IMR-90 (cell line): ENCODE results near the gene FAM210B. TPM values are rescaled to one million over a fixed set of nuclear protein-coding genes. Genes with fewer than 3 reads are reported as not detected.
A peak's percentile ranks its signal among the peaks of the same experiment; 100 is the strongest.

Source experiments
- ATAC-seq: fragments of 200-7000 bp; cut with Tn5 transposase; 2 replicates; pipeline ENCODE4 v1.9.1; 2020; ENCODE audit warnings: low read depth, mild to moderate bottlenecking, moderate library complexity
- BruUV-seq: library from RNA; stranded (reverse); fragments of 400-500 nt; replicated peaks from 2 replicates; lab custom pipeline; 2021; lab: Mats Ljungman, UMichigan
- CTCF ChIA-PET: fragments of 300-600 bp; formaldehyde crosslinking; extraction: SDS; loops from one replicate; lab custom pipeline; 2021; ENCODE audit warnings: antibody characterized with exemption; lab: Yijun Ruan, JAX
- POLR2A ChIA-PET: fragments of 300-600 bp; sonication (Branson Sonifier 250); formaldehyde crosslinking; loops from one replicate; lab custom pipeline; 2022; ENCODE audit warnings: antibody characterized with exemption; ENCODE audit not compliant: unreplicated experiment; lab: Charles Lee
- DNase-seq: peaks from one replicate; pipeline ENCODE4 v3.0.0; 2013
- H2AFZ ChIP-seq: replicated peaks from 2 replicates; pipeline ENCODE3; 2013; ENCODE audit warnings: low read length, mild to moderate bottlenecking; ENCODE audit not compliant: poor library complexity
- H2AK5ac ChIP-seq: 2 replicates; pipeline ENCODE4 v1.6.1; 2013; ENCODE audit warnings: low read depth, low read length, inconsistent platforms
- H2AK9ac ChIP-seq: replicated peaks from 2 replicates; pipeline ENCODE3; 2013; ENCODE audit warnings: mild to moderate bottlenecking, low read depth, low read length, moderate library complexity; ENCODE audit not compliant: poor library complexity
- H2BK120ac ChIP-seq: 2 replicates; pipeline ENCODE4 v1.6.1; 2013; ENCODE audit warnings: low read depth, low read length, inconsistent platforms
- H2BK15ac ChIP-seq: 3 replicates; pipeline ENCODE4 v1.6.1; 2013; ENCODE audit warnings: low read depth, low read length, inconsistent platforms
- H2BK20ac ChIP-seq: 2 replicates; pipeline ENCODE4 v1.6.1; 2013; ENCODE audit warnings: low read depth, mild to moderate bottlenecking, inconsistent platforms, low read length, moderate library complexity
- H2BK5ac ChIP-seq: 2 replicates; pipeline ENCODE4 v1.6.1; 2013; ENCODE audit warnings: mild to moderate bottlenecking, low read depth, low read length, inconsistent platforms; ENCODE audit not compliant: poor library complexity, severe bottlenecking
- H3K14ac ChIP-seq: replicated peaks from 2 replicates; pipeline ENCODE4 v1.6.1; 2013; ENCODE audit warnings: low read depth, low read length, inconsistent platforms
- H3K18ac ChIP-seq: 2 replicates; pipeline ENCODE4 v1.6.1; 2013; ENCODE audit warnings: low read depth, low read length, control low read depth
- H3K23ac ChIP-seq: 2 replicates; pipeline ENCODE4 v1.6.1; 2013; ENCODE audit warnings: low read depth, low read length, inconsistent platforms
- H3K27ac ChIP-seq: 2 replicates; pipeline ENCODE4 v1.5.1; 2013; ENCODE audit warnings: mild to moderate bottlenecking, control low read depth, low read length; ENCODE audit not compliant: insufficient read depth
- H3K27me3 ChIP-seq: 2 replicates; pipeline ENCODE4 v1.6.1; 2013; ENCODE audit warnings: low read length; ENCODE audit not compliant: control insufficient read depth, insufficient read depth
- H3K36me3 ChIP-seq: 2 replicates; pipeline ENCODE4 v1.6.1; 2013; ENCODE audit warnings: low read length, mixed read lengths; ENCODE audit not compliant: control insufficient read depth, insufficient read depth
- H3K4ac ChIP-seq: 2 replicates; pipeline ENCODE4 v1.6.1; 2013; ENCODE audit warnings: low read depth, low read length, inconsistent platforms
- H3K4me1 ChIP-seq: 2 replicates; pipeline ENCODE4 v1.6.1; 2013; ENCODE audit warnings: low read length, mixed read lengths; ENCODE audit not compliant: control insufficient read depth, insufficient read depth
- H3K4me2 ChIP-seq: 2 replicates; pipeline ENCODE4 v1.6.1; 2013; ENCODE audit warnings: low read depth, mild to moderate bottlenecking, control low read depth, low read length, moderate library complexity
- H3K4me3 ChIP-seq: 2 replicates; pipeline ENCODE4 v1.5.1; 2013; ENCODE audit warnings: low read depth, mild to moderate bottlenecking, control low read depth, low read length, moderate library complexity; ENCODE audit not compliant: insufficient read depth
- H3K56ac ChIP-seq: 2 replicates; pipeline ENCODE4 v1.6.1; 2013; ENCODE audit warnings: low read length, inconsistent platforms; ENCODE audit not compliant: insufficient read depth; ENCODE audit errors: extremely low read depth
- H3K79me1 ChIP-seq, 2 experiments: 2 replicates each; pipeline ENCODE4 v1.6.1; 2013; ENCODE audit warnings: low read length in 2 of 2, inconsistent platforms in 1 of 2, low read depth in 1 of 2
- H3K9ac ChIP-seq: 2 replicates; pipeline ENCODE4 v1.6.1; 2013; ENCODE audit warnings: low read depth, low read length, control low read depth
- H3K9me1 ChIP-seq: 2 replicates; pipeline ENCODE4 v1.6.1; 2013; ENCODE audit warnings: low read length, inconsistent platforms; ENCODE audit not compliant: insufficient read depth
- H3K9me3 ChIP-seq: 2 replicates; pipeline ENCODE4 v1.6.1; 2013; ENCODE audit warnings: low read length; ENCODE audit not compliant: control insufficient read depth, insufficient read depth
- H4K20me1 ChIP-seq: 2 replicates; pipeline ENCODE4 v1.6.1; 2013; ENCODE audit warnings: low read length, inconsistent platforms; ENCODE audit not compliant: insufficient read depth
- H4K5ac ChIP-seq: 2 replicates; pipeline ENCODE4 v1.6.1; 2013; ENCODE audit warnings: mild to moderate bottlenecking, low read depth, low read length, control low read depth
- H4K8ac ChIP-seq, 2 experiments: 2 replicates each; pipeline ENCODE4 v1.6.1; 2013; ENCODE audit warnings: low read depth in 2 of 2, low read length in 2 of 2, control low read depth in 1 of 2, inconsistent platforms in 1 of 2
- H4K91ac ChIP-seq: 2 replicates; pipeline ENCODE4 v1.6.1; 2013; ENCODE audit warnings: low read depth, low read length, inconsistent platforms; ENCODE audit not compliant: insufficient read depth
- CHD1 ChIP-seq: IDR thresholded peaks from 2 replicates; pipeline ENCODE4 v1.6.1; 2012; ENCODE audit warnings: low read depth, low read length, improper control_type of control experiment
- CTCF ChIP-seq: conservative IDR thresholded peaks from 2 replicates; pipeline ENCODE4 v1.5.1; 2012; ENCODE audit warnings: mild to moderate bottlenecking, low read depth, low read length, improper control_type of control experiment
- ELK1 ChIP-seq: fragments of 150-350 bp; IDR thresholded peaks from 2 replicates; pipeline ENCODE4 v1.6.1; 2016; ENCODE audit warnings: low read depth, mild to moderate bottlenecking, low read length, moderate library complexity, borderline replicate concordance
- FOS ChIP-seq: fragments of 150-350 bp; IDR thresholded peaks from 2 replicates; pipeline ENCODE4 v1.6.1; 2016; ENCODE audit warnings: low read depth, low read length
- MAFK ChIP-seq: IDR thresholded peaks from 2 replicates; pipeline ENCODE4 v1.6.1; 2012; ENCODE audit warnings: low read depth, low read length, improper control_type of control experiment
- MXI1 ChIP-seq: IDR thresholded peaks from 2 replicates; pipeline ENCODE4 v1.6.1; 2012; ENCODE audit warnings: low read depth, mild to moderate bottlenecking, low read length, moderate library complexity, borderline replicate concordance
- NFE2L2 ChIP-seq: fragments of 150-350 bp; IDR thresholded peaks from 2 replicates; pipeline ENCODE4 v1.6.1; 2016; ENCODE audit warnings: low read depth, mild to moderate bottlenecking, low read length
- POLR2A ChIP-seq: IDR thresholded peaks from 2 replicates; pipeline ENCODE4 v1.6.1; 2012; ENCODE audit warnings: mild to moderate bottlenecking, low read depth, low read length
- RAD21 ChIP-seq: IDR thresholded peaks from 2 replicates; pipeline ENCODE4 v1.6.1; 2012; ENCODE audit warnings: low read length, improper control_type of control experiment
- RCOR1 ChIP-seq: IDR thresholded peaks from 2 replicates; pipeline ENCODE4 v1.6.1; 2012; ENCODE audit warnings: mild to moderate bottlenecking, low read length, improper control_type of control experiment; ENCODE audit not compliant: insufficient replicate concordance
- RFX5 ChIP-seq: IDR thresholded peaks from 2 replicates; pipeline ENCODE4 v1.8.0; 2012; ENCODE audit warnings: low read depth, mild to moderate bottlenecking, low read length, moderate library complexity
- USF2 ChIP-seq: fragments of 150-350 bp; IDR thresholded peaks from 2 replicates; pipeline ENCODE4 v1.6.1; 2017; ENCODE audit warnings: mild to moderate bottlenecking, antibody characterized with exemption, low read length, low read depth
- WGBS, 2 experiments: methylation state at CpG; one replicate each; pipeline versions ENCODE4 v1.1.5 to v1.1.7; 2013; ENCODE audit warnings: missing lambda C conversion rate in 2 of 2; ENCODE audit not compliant: insufficient read length in 1 of 2; ENCODE audit errors: extremely low coverage in 2 of 2; 5-methylcytosine and 5-hydroxymethylcytosine counted together
- dilution Hi-C: fragments of 300-500 bp; cut with HindIII; formaldehyde crosslinking; loops from one replicate; pipeline ENCODE4 v1.14.3; 2018; ENCODE audit warnings: low sequenced_read_pairs; ENCODE audit not compliant: unreplicated experiment
- in situ Hi-C: fragments of 300-500 bp; cut with MboI; formaldehyde crosslinking; loops from 3 replicates; pipeline ENCODE4 v1.14.3; 2019; ENCODE audit warnings: low sequenced_read_pairs, inconsistent platforms, mixed read lengths
- intact Hi-C: fragments of 100-400 bp; cut with micrococcal nuclease; formaldehyde crosslinking; loops from 2 replicates; pipeline ENCODE4 v1.10.0; 2022
- polyA plus RNA-seq, 3 experiments: library from polyadenylated mRNA; depleted of rRNA; stranded (reverse); fragments of >200 nt; gene quantifications; 2 replicates each; pipeline ENCODE4 v1.2.3, GENCODE V29; 2012; ENCODE audit warnings: low replicate concordance in 1 of 3
- total RNA-seq: library from RNA; depleted of rRNA; stranded (reverse); fragments of >200 nt; gene quantifications from 2 replicates; pipeline ENCODE4 v1.2.3, GENCODE V29; 2012

FAM210B gene
- total and polyA plus RNA-seq, 2 of the 4 experiments (the other 2 are of a cell fraction) = 29.5 to 45.0 TPM

GRCh38 chr20:56392881-56393482, 34.2 kb downstream of the FAM210B start (continued):
- TF ChIP-seq RFX5 (no peak), POLR2A (no peak; the same call in 1 of the 2 replicates)

GRCh38 chr20:56393653-56394052, 34.9 kb downstream of the FAM210B start:
- Histone ChIP-seq H3K36me3 (peaks cover 23% of the 10 kb centered on the region), H3K56ac (no peak overlapping the region), H3K14ac (peak overlapping the region; percentile 98), H2BK15ac (no peak overlapping the region), H2AK9ac (peak overlapping the region; percentile 69), H3K9me3 (no peaks in the 10 kb centered on the region), H4K20me1 (no peaks in the 10 kb centered on the region), H4K91ac (no peak overlapping the region), H3K4ac (peak overlapping the region; percentile 94; the same call in 1 of the 2 replicates), H4K8ac (0 out of 4 replicates have a peak overlapping the region, but pooled peaks of 1 of the 2 experiments have one; percentile 57), H3K9ac (0 out of 2 replicates have a peak overlapping the region, but pooled peaks have one; percentile 92), H2BK20ac (no peak overlapping the region), H2AK5ac (peak overlapping the region; percentile 18; the same call in 1 of the 2 replicates), H4K5ac (0 out of 2 replicates have a peak overlapping the region, but pooled peaks have one; percentile 20), H2BK5ac (no peak overlapping the region), H3K27me3 (no peaks in the 10 kb centered on the region), H3K27ac (peak overlapping the region; percentile 12; the same call in 1 of the 2 replicates), H2AFZ (no peak overlapping the region), H3K4me1 (peaks cover 2% of the 10 kb centered on the region; the same call in 1 of the 2 replicates), H3K23ac (peak overlapping the region; percentile 78), H3K4me2 (peak overlapping the region; percentile 60), H3K18ac (no peak overlapping the region), H3K4me3 (peak overlapping the region; percentile 67), H2BK120ac (no peak overlapping the region), H3K9me1 (peaks cover 15% of the 10 kb centered on the region), H3K79me1 (peaks cover 43 to 66% of the 10 kb centered on the region in 2 experiments)
- ChIA-PET CTCF (no interaction called here), POLR2A (interaction anchor here (1.0 kb wide), 1 partner anchor 50 kb away, joined by 3 read pairs; no protein-coding TSS in a partner anchor)
- no TSS peak for BruUV-seq
- no peak for DNase-seq
- dilution Hi-C loops (no loop called here), in situ Hi-C loops (loop anchor here (25.0 kb wide), 1 partner anchor 969 kb away; the partner anchor contains the start of gene RAE1), intact Hi-C loops (loop anchor here (2.0 kb wide), 1 partner anchor 75 kb away; the partner anchor contains the start of gene RTF2)
- 84% methylated on average over 3 of the region's 8 CpGs; no CpG with 5 or more reads in 1 of the 2 experiments for WGBS, 2 experiments
- no peak for ATAC-seq
- TF ChIP-seq ELK1 = no peak
- no peak for TF ChIP-seq RCOR1
- no peak for TF ChIP-seq FOS
- no peak for TF ChIP-seq USF2
- no peak for TF ChIP-seq MXI1
- no peak for TF ChIP-seq MAFK
- no peak for TF ChIP-seq NFE2L2
- TF ChIP-seq CHD1 = no peak
- no peak for TF ChIP-seq POLR2A
- no peak for TF ChIP-seq RAD21
- no peak for TF ChIP-seq CTCF
